ENCODE measurements around the gene CHRDL2. TPM values are rescaled to one million over a fixed set of nuclear protein-coding genes. Genes with fewer than 3 reads are reported as not detected.
A peak's percentile ranks its signal among the peaks of the same experiment; 100 is the strongest.
"Not testable (repeated sequence)": the region's sequence is repeated elsewhere in the genome, so short reads cannot be mapped to it uniquely, and the experiment has no call there.

The CHRDL2 gene
- total RNA-seq, 1 donor from 2014 or later, result not detected

- no peak for TF ChIP-seq CTCF (IDR thresholded peaks at IDR 0.05; ENCODE audit: insufficient read depth, low read length, severe bottlenecking)
- FAIRE-seq (no peak), DNase-seq (ENCODE audit: low read depth) (no peak)
Observed at GRCh38 chr11:74776546-74776945, 45.3 kb upstream of the CHRDL2 start.

GRCh38 chr11:74775762-74776161 is 44.5 kb upstream of the CHRDL2 start:
- Histone ChIP-seq H3K4me3 (ENCODE audit: low read depth, low read length) (no peak overlapping the region), H3K36me3 (ENCODE audit: control insufficient read depth, insufficient read depth, low read length) (no peaks in the 10 kb centered on the region), H3K27me3 (ENCODE audit: control insufficient read depth, insufficient read depth, low read length) (no peaks in the 10 kb centered on the region)
- DNase-seq (ENCODE audit: low read depth) (no peak), FAIRE-seq (no peak)
- no peak for TF ChIP-seq CTCF (IDR thresholded peaks at IDR 0.05; ENCODE audit: insufficient read depth, low read length, severe bottlenecking)

More at GRCh38 chr11:74776546-74776945, 45.3 kb upstream of the CHRDL2 start:
- H3K4me3 ChIP-seq (ENCODE audit: low read depth, low read length), result no peak overlapping the region
- H3K36me3 ChIP-seq (ENCODE audit: control insufficient read depth, insufficient read depth, low read length), result no peaks in the 10 kb centered on the region
- no peaks in the 10 kb centered on the region for H3K27me3 ChIP-seq (ENCODE audit: control insufficient read depth, insufficient read depth, low read length)

GRCh38 chr11:74773476-74773875 is 42.2 kb upstream of the CHRDL2 start:
- FAIRE-seq, result no peak
- H3K4me3 ChIP-seq (ENCODE audit: low read depth, low read length), result no peak overlapping the region
- no peaks in the 10 kb centered on the region for H3K27me3 ChIP-seq (ENCODE audit: control insufficient read depth, insufficient read depth, low read length)
- peak; percentile 23 for DNase-seq (ENCODE audit: low read depth)
- TF ChIP-seq CTCF (IDR thresholded peaks at IDR 0.05; ENCODE audit: insufficient read depth, low read length, severe bottlenecking), result no peak
- H3K36me3 ChIP-seq (ENCODE audit: control insufficient read depth, insufficient read depth, low read length), result no peaks in the 10 kb centered on the region

- Histone ChIP-seq H3K36me3 (ENCODE audit: control insufficient read depth, insufficient read depth, low read length) (no peaks in the 10 kb centered on the region), H3K27me3 (ENCODE audit: control insufficient read depth, insufficient read depth, low read length) (no peaks in the 10 kb centered on the region), H3K4me3 (ENCODE audit: low read depth, low read length) (no peak overlapping the region)
- DNase-seq (ENCODE audit: low read depth) (no peak), FAIRE-seq (no peak)
- TF ChIP-seq CTCF (IDR thresholded peaks at IDR 0.05; ENCODE audit: insufficient read depth, low read length, severe bottlenecking), result no peak
Observed at GRCh38 chr11:74771139-74771538, 39.9 kb upstream of the CHRDL2 start.

- DNase-seq (ENCODE audit: low read depth) (peak; percentile 15), FAIRE-seq (no peak)
- no peaks in the 10 kb centered on the region for H3K36me3 ChIP-seq (ENCODE audit: control insufficient read depth, insufficient read depth, low read length)
- H3K27me3 ChIP-seq (ENCODE audit: control insufficient read depth, insufficient read depth, low read length), result no peaks in the 10 kb centered on the region
- no peak for TF ChIP-seq CTCF (IDR thresholded peaks at IDR 0.05; ENCODE audit: insufficient read depth, low read length, severe bottlenecking)
- H3K4me3 ChIP-seq (ENCODE audit: low read depth, low read length), result no peak overlapping the region
Observed at GRCh38 chr11:74770456-74770855, 39.2 kb upstream of the CHRDL2 start.

GRCh38 chr11:74769055-74769707 is 38.0 kb upstream of the CHRDL2 start:
- no peak for DNase-seq (ENCODE audit: low read depth)
- no peaks in the 10 kb centered on the region for H3K27me3 ChIP-seq (ENCODE audit: control insufficient read depth, insufficient read depth, low read length)
- no peaks in the 10 kb centered on the region for H3K36me3 ChIP-seq (ENCODE audit: control insufficient read depth, insufficient read depth, low read length)
- no peak for FAIRE-seq
- TF ChIP-seq CTCF (IDR thresholded peaks at IDR 0.05; ENCODE audit: insufficient read depth, low read length, severe bottlenecking), result no peak
- H3K4me3 ChIP-seq (ENCODE audit: low read depth, low read length), result no peak overlapping the region

- not testable (repeated sequence) for H3K4me3 ChIP-seq (ENCODE audit: low read depth, low read length); H3K27me3 ChIP-seq (ENCODE audit: control insufficient read depth, insufficient read depth, low read length); FAIRE-seq; H3K36me3 ChIP-seq (ENCODE audit: control insufficient read depth, insufficient read depth, low read length)
- peak; percentile 9 for DNase-seq (ENCODE audit: low read depth)
Observed at GRCh38 chr11:74768172-74768651, 37.0 kb upstream of the CHRDL2 start.

Measured in bronchial epithelial cell (primary cell).